HPDE6-E6E7 (cell line): Measurements from ENCODE around the gene OR2T29.
"Not testable (repeated sequence)": the region's sequence is repeated elsewhere in the genome, so short reads cannot be mapped to it uniquely, and the experiment has no call there.

Source experiments
- DNase-seq: peaks from one replicate; pipeline ENCODE4 v3.0.0; 2011; ENCODE audit warnings: missing footprints; ENCODE audit errors: extremely low spot score

OR2T29 gene, protein sequence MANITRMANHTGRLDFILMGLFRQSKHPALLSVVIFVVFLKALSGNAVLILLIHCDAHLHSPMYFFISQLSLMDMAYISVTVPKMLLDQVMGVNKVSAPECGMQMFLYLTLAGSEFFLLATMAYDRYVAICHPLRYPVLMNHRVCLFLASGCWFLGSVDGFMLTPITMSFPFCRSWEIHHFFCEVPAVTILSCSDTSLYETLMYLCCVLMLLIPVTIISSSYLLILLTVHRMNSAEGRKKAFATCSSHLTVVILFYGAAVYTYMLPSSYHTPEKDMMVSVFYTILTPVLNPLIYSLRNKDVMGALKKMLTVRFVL

DNA sequence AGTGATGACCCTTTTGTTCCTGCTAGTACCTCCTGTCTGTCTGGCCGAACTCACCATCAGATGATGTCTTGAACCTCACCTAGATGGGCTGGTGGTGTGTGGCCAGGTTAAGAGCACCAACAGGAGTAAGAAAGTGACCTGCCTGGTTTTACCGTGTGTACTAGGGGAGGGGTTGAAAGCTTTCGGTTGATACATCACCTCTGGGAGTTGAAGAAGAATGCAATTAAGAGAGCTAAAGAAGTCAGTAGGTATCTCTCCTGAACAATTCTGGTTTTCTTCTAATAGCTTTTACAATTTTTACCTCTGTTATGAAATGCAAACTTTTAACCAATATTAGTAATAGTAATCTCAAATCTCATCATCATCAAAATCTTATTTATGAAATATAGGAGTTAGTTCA lies at the start of gene OR2T29:
Gene OR2T29 (minus strand): TSS at position 101 of the 400 bp plus-strand sequence. CDS start 3,281 bp downstream, outside the sequence.
- DNase-seq, result not testable (repeated sequence)

DNA sequence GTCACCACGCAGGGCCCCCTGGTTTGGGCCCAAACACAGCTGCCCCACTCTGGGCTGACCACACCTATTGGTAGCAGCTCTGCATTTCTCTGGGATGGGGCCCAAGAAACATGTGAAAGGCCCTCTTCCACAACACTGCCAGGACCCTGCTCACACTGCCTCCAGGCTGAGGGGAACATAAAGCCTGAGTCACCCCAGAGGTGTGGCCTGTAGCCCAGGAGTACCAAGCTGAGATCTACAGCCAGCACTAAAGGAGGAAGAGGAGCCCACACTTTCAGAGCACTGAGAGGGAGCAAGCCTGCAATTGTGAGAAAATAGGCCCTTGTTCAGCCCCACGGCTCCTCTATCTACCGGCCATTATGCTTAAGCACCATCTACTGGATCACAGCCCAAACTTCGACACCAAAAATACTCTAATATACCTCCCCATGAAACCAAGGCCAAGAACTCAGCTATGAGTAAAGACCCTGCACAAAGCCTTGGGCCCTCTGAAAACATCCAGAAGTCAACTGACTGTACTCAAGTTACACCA lies 49.4 kb upstream of the OR2T29 start:
- DNase-seq, result no peak

DNA sequence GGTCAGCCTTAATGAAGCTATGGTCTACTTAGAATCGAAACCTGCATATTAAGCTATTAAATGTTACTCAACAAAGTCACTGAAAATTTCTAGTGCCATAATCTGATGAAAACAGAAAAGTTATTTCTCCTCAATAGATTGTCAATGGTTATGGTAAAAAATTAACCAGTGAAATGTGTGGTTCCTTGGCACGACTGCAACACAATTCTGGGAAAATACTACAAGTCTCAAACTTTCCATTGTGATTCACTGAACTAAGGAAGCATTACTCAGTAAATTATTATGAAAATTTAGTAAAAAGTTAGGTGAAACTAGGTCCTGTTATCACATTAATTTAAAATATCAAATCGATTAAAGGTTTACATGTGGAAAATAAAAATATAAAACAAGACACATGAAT lies 47.7 kb upstream of the OR2T29 start:
- no peak for DNase-seq

DNA sequence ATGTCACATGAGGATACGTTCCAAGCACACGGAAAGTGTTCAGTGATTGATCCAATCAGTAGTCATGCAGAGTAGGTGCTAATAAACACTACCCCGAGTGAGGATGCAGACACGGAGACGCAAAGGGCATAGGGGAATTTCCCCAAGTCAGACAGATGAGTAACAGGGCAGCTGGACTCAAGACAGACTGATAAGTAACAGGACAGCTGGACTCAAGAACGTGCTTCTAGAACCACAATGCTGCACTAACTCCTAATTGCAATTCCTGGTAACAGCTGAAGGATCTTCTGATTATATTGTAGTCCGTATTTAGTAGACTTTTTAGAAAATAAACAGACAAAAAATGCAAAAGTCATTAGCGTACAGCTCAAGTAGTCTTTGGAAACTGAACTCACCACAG lies 36.8 kb upstream of the OR2T29 start:
- no peak for DNase-seq

DNA sequence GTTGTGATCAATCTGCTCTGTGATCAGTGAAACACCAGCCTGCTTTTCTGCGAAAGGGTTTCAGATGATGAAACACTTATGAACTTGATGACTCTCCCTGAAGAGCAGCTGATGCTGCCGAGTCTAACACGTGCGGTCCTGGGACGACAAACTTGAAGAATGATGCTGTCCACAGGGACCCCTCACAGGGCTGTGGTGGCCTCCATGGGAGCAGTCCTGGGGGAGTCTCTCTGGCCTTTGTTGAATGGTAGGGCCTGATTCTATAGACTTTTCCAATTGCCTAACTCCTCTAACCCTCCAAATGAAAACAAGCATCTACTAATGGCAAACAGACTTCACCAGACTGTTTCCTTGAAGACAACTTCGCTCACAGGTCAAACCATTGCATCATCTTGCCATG lies 35.0 kb upstream of the OR2T29 start, which contains the start of gene OR2T10:
Gene OR2T10 (minus strand): TSS at position 112 of the 400 bp plus-strand sequence. CDS start 3,932 bp downstream, outside the sequence.
- no peak for DNase-seq

DNA sequence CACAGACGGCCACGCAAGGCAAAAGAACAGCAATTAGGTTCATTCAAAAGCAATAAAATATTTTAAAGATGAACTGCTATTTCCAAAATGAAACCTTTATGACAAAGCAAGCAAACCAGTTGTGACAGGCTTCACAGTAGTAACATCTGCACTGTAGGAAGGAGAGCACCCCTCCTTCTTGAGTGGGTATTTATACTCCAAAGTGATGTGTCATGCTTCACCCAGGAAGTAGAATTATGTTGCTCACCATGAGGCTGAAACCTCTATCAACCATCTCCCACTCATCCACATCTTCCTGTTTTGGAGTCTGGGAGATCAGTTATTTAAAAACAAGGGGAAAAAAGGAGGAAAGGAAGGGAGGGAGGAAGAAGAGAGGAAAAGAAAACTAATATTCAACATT lies 34.0 kb upstream of the OR2T29 start:
- no peak for DNase-seq

DNA sequence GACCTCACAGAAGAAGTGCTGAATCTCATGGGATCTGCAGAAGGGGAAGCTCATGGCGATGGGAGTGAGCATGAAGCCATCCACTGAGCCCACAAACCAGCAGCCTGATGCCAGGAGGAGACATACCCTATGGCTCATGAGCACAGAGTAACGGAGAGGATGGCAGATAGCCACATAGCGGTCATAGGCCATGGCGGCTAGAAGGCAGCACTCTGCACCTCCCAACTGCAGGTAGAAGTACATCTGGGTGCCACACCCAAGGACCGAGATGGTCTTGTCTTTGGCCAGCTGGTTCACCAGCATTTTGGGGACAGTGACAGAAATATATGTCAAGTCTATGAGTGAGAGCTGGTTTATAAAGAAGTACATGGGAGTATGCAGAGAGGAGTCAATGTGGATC lies 30.7 kb upstream of the OR2T29 start:
- no peak for DNase-seq

DNA sequence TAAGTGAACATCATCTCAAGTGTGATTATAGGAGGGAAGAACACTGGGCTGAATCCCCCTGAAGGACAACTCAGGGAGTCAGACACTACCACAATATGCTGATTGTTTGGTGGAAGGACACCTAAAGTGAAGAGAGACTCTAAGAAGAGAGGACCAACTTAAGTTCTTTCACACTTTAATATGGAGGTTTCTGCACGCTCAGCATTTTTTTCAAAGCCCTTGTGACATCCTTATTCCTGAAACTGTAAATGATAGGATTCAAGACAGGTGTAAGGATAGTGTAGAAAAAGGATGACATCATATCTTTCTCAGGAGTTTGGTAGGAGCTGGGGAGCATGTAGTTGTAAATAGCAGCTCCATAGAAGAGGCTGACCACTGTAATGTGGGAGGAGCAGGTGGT lies 30.1 kb upstream of the OR2T29 start:
- no peak for DNase-seq

DNA sequence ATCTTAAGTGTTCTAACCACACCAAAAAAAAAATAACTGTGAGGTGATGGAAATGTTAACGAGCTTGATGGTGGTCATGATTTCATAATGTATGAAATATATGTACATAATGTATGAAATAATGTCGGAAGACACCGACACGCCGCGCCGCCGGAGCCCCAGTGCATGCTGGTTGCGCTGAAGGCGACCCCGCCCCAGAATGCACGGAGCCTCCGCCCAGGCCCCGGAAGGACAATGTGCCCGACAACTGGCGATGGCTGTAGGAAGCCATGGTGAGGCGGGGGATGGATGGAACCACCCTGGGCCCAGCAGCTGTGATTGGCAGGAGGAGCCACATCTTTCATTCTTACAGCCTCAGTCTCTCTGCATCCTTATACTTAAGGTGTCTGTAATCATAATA lies 27.5 kb upstream of the OR2T29 start:
- DNase-seq, result no peak

DNA sequence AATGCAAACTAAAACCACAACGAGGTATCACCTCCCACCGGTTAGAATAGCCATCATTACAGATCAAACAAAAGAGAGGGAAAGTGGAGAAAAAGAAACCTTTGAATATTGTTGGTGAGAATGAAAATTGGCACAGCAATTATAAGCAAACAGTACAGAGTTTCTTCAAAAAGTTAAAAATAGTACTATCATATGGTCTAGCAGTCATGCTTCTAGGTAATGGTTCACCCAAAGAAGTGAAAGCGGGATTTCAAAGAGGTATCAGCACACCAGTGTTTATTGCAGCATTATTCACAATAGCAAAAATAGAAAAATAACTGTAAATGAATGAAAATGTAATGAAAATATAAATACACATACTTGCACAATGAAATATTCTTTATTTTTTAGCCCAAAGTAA lies 26.8 kb upstream of the OR2T29 start:
- DNase-seq, result no peak

DNA sequence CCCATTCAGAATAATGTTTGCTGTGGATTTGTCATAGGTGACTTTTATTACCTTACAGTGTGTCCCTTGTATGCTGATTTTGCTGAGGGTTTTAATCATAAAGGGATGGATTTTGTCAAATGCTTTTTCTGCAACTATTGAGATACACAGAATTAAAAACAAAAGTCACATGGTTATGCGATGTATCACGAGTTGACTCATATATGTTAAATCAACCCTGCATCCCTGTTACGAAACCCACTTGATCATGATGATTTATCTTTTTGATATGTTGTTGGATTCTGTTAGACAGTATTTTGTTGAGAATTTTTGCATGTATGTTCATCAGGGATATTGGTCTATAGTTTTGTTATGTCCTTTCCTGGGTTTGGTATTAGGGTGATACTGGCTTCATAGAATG lies 22.7 kb upstream of the OR2T29 start:
- DNase-seq, result no peak

DNA sequence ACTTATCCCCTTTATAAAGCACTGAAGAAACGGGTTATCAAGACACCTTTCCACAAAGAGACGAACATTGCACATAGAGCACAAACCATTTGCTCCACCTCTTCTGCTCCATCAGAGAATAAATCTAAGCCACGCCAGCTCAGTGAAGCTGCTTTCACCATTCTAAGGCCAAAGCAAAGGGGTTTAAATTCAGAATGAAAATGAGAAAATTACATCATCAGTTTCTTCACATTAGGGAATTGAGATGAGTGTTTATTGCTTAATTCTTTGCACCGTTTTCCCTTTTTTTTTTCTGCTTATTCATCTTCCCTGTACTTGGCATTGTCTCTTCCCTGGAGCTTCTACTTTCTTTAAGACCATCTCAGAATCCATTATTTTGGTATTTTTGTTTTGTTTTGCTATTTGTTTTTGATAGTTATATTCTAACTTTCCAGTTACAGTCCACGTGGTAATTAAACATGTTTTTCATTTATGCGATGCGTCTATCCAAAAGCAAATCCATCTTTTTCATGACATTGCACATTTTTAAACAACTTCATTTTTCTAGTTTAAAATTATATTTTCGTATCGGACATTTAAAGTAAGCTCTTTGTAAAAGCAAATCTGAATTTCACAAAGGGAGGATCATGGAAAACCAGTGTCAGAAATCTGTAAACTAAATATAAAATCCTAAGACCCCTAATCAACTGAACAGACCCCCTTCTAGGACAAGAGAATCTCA lies 13.8 kb upstream of the OR2T29 start:
- DNase-seq, result no peak

DNA sequence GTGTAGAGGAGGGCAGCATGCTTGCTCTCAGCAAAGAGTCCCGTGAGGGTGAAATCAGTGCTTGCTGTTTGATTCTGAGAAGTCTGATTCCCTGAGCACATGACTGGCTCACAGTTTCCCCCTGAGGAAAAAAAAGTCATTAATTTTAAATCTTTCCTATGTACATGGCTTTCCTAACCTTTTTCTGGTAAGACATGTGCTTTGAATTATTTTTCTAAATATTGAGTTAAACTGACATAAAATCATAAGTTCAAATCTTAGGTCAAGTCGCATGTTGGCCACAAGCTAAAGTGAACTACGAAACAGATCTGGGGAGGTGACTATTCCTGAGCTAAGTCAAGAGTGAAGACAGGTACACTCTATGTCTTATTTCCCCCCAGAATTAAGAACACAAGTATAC lies 12.1 kb upstream of the OR2T29 start, which contains the start of gene OR2T34:
Gene OR2T34 (minus strand): TSS at position 101 of the 400 bp plus-strand sequence. CDS start 0 bp downstream, at position 101.
- DNase-seq, result not testable (repeated sequence)

DNA sequence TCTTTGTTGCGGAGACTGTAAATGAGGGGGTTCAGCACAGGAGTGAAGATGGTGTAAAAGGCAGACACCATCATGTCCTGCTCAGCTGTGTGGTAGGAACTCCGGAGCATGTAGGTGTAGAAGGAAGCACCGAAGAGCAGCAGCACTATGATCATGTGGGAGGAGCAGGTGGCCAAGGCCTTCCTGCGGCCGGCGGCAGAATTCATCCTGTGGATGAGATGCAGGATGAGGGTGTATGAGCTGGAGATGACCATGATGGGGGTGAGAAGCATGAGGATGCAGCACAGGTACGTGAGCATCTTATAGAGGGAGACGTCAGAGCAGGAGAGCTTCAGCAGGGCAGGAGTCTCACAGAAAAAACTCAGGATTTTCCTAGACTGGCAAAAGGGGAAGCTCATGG lies 11.3 kb upstream of the OR2T29 start:
- DNase-seq, result not testable (repeated sequence)

DNA sequence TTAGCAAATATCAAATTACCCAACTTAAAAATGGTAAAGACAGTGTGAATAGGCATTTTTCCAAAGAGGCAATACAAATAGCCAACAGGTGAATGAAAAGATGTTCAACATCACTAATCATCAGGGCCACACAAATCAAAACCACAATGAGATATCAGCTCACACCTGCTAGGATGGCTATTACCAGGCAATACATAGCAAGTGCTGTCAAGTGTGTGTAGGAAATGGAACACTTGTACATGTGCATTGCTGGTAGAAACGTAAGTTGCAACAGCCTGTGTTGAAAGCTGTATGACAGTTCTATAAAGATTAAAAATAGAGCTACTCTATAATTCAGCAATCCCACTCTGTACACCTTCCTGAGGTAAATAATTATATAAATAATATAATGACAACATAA lies 9.5 kb upstream of the OR2T29 start:
- DNase-seq, result not testable (repeated sequence)

DNA sequence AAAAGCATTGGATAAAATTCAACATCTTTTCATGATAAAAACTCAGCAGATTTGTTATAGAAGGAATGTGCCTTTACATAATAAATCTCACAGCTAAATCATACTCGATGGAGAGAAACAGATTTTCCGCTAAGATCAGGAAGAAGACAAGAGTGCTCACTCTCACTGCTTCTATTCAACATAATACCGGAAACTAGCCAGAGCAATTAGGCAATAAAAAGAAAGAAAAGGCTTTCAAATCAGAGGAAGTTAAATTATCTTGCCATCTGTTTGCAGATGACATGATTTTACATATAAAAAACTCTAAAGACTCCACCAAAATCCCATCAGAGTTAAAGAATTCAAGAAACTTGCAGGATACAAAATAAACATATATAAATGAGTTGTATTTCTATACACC lies 8.2 kb upstream of the OR2T29 start:
- not testable (repeated sequence) for DNase-seq

DNA sequence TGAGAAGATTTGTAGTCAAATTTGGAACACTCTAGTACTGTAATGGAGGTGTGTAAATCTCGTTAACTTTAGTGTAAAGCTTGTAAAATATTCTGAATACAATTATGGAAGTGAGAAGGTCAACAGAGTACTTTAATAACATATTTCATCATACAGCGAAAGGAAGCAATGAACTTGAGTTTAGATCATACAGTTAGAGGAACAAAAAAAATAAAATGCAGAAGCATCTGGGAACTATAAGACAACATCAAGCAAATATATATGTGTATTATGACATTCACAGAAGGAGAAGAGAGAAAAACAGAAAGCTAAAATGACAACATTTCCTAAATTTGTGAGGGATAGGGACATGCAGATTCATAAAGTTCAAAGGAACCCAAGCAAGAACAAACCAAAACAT lies 6.5 kb upstream of the OR2T29 start:
- DNase-seq, result not testable (repeated sequence)

DNA sequence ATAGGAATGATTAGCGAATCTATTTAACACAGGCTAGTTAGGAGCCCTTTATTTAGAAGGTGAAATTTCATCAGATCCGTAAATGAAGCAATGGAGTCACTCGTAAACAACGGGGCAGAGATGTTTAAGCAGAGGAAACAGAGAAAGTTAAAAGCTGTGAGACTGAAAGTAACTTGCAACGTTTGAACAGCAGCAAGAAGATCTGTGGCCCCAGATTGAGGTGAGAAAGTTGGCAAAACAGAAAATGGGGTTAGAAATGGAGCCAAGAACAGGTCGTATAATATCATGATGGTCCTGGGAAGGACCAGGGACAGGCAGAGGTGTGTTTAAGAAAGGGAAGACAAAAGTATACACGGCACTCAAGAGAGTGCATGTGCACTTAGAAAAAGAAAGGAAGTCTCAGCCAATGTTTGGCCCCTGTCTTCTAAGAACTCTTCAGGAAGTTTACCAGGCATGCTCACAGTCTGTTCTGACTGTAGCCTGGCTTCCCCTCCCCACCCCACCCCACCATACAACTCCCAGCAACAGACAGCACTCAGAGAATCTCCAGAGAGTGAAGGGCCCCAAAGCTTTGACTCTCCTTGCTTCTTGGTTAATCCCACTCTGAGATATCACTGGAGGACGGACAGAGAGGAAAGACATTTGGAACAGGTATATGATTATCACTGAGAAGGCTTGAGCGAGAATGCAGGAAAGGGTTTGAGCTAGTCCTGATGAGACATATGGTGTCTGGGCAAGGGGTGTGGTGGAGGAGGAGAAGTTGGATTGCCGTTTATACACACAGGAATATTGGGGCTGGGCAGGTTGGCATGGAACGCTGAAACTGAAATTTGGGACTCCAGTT lies 3.2 kb upstream of the OR2T29 start:
- DNase-seq, result not testable (repeated sequence)

DNA sequence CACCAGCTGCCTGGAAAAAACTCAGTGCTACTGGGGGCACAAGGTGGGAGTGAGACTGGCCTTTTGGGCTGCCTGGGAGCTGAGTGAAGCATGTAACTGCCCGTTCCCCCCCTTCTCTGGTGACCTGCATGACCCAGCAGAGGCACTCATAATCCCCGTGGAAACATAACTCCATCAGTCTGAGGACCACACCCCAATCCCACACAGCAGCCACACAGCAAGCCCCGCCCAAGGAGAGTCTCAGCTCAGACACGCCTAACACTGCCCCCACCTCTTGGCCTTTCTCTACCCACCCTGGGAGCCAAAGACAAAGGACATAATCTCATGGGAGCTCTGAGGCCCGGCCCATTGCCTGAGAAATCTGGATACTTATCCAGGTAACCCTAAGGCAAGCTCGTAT lies 11.5 kb downstream of the OR2T29 start:
- DNase-seq, result not testable (repeated sequence)

DNA sequence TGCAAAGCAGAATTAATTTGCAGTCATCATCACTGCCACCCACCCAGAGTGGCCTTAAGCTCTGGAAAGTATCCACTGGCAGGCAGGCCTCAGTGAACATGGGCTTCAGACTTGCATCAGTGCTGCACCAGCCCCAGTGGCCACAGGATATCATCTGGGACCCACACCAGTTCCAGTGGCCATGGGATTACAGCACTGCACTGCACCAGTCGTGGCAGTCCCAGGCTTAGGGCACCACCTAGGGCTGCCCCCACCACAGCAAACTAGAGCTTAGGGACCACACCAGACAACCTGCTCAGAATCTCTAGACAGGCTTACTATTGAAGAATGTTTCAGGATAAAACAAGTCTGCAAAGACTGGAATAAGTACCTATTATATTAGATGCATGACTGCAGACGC lies 15.2 kb downstream of the OR2T29 start:
- not testable (repeated sequence) for DNase-seq

DNA sequence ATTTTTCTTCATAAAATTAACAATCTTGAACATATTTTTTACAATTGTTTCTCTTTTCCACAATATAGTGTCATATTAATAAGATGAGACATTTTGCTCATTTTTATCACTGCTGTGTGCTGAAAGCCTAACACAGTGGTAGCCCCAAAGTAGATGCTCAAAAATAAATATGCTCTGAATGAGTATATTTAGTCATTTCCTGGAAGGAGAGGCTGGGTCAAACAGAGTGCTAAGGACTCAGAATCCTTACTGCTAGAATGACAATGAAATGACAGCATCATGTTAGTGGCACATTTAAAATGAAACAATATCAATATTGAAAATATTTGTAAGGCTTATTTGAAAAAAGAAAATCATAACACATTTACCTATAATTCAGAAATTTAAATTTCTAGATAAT lies 25.1 kb downstream of the OR2T29 start:
- not testable (repeated sequence) for DNase-seq

DNA sequence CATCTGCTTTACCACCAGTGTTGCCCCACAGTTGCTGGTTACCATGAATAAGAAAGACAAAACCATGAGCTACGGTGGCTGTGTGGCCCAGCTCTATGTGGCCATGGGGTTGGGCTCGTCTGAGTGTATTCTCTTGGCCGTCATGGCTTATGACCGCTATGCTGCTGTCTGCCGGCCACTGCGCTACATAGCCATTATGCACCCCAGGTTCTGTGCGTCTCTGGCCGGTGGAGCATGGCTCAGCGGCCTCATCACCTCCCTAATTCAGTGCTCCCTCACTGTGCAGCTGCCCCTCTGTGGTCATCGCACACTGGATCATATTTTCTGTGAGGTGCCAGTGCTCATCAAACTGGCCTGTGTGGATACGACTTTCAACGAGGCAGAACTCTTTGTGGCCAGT lies 40.7 kb downstream of the OR2T29 start:
- no peak for DNase-seq
